GM15510 (cell line): ENCODE measurements around the gene MKX.

Experiments used
- POLR2A ChIP-seq: IDR thresholded peaks from 3 replicates; pipeline ENCODE4 v1.6.1; 2011; ENCODE audit warnings: borderline replicate concordance; ENCODE audit not compliant: insufficient read length; ENCODE audit errors: extremely low read depth

MKX gene

GRCh38 chr10:27687326-27687725, 58.3 kb downstream of the MKX start:
- no peak for TF ChIP-seq POLR2A

GRCh38 chr10:27685681-27686080, 59.9 kb downstream of the MKX start:
- TF ChIP-seq POLR2A, result no peak

- TF ChIP-seq POLR2A, result no peak
Measured at GRCh38 chr10:27683226-27683625, 62.4 kb downstream of the MKX start.

- no peak for TF ChIP-seq POLR2A
Measured at GRCh38 chr10:27680691-27681605, 64.7 kb downstream of the MKX start.

GRCh38 chr10:27680006-27680557, 65.5 kb downstream of the MKX start:
- TF ChIP-seq POLR2A, result no peak

- no peak for TF ChIP-seq POLR2A
Measured at GRCh38 chr10:27679369-27679912, 66.2 kb downstream of the MKX start.

GRCh38 chr10:27678166-27678565, 67.5 kb downstream of the MKX start:
- no peak for TF ChIP-seq POLR2A

GRCh38 chr10:27673065-27673464, 72.6 kb downstream of the MKX start:
- TF ChIP-seq POLR2A, result no peak

- no peak for TF ChIP-seq POLR2A
Measured at GRCh38 chr10:27671821-27672220, 73.8 kb downstream of the MKX start.

GRCh38 chr10:27664461-27664860, 81.2 kb downstream of the MKX start:
- TF ChIP-seq POLR2A, result no peak

GRCh38 chr10:27663621-27664020, 82.0 kb downstream of the MKX start:
- TF ChIP-seq POLR2A, result no peak

GRCh38 chr10:27661514-27662286, 83.9 kb downstream of the MKX start:
- no peak for TF ChIP-seq POLR2A

GRCh38 chr10:27660711-27661110, 84.9 kb downstream of the MKX start:
- TF ChIP-seq POLR2A, result no peak

- TF ChIP-seq POLR2A, result no peak
Measured at GRCh38 chr10:27660268-27660667, 85.4 kb downstream of the MKX start.

- TF ChIP-seq POLR2A, result no peak
Measured at GRCh38 chr10:27659786-27660185, 85.8 kb downstream of the MKX start.
